GM19035 (cell line): ENCODE measurements around the gene DYNLT3.

Experiments
- ATAC-seq: cut with Tn5 transposase; IDR thresholded peaks from one replicate; pipeline ENCODE4 v1.9.1; 2021; ENCODE audit not compliant: unreplicated experiment

The DYNLT3 gene, protein sequence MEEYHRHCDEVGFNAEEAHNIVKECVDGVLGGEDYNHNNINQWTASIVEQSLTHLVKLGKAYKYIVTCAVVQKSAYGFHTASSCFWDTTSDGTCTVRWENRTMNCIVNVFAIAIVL

DNA sequence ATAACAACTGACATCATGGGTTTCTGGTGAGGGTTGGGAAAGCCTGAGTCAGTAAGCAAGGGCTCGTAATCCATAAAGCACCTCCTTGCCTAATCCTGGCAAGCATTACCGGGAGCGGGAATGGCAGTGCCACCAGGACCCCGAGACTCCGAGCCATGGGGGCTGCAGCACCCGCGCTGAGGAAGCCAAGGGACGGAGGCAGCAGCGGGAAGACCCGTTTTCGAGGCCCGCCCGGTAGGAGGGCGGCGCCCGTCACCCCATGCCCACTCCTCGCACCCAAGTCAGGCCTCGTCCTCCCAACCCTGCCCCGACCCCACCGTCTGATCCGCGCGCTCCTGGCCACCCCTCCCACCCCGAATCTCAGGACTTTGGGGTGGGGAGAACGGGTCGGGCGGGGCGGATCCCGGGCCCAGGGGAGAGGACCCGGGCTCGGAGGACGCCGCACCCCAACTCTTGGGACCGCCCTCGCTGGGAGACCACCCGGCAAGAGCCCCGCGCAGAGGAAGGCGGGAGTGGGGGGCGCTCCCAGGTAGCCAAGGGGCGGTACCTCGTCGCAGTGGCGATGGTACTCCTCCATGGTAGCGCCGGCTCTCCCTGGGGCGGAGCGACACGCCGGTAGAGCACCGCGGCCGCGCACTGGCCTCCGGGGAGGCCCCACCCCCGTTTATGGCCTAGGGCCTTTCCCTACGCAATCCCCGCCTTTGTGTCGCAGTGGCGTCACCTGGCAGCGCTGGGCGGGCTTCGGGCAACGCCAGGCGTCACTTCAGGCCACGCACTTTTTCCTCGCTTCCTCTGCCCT, at the start of gene DYNLT3:
Gene DYNLT3, minus strand, starts transcription at position 638 of the 799 bp plus-strand sequence. Its CDS starts 61 bp downstream, at position 577.
- ATAC-seq = peak; percentile 99

- ATAC-seq = no peak
These were observed 49.1 kb upstream of the DYNLT3 start for GRCh38 chrX:37896511-37896890.

DNA sequence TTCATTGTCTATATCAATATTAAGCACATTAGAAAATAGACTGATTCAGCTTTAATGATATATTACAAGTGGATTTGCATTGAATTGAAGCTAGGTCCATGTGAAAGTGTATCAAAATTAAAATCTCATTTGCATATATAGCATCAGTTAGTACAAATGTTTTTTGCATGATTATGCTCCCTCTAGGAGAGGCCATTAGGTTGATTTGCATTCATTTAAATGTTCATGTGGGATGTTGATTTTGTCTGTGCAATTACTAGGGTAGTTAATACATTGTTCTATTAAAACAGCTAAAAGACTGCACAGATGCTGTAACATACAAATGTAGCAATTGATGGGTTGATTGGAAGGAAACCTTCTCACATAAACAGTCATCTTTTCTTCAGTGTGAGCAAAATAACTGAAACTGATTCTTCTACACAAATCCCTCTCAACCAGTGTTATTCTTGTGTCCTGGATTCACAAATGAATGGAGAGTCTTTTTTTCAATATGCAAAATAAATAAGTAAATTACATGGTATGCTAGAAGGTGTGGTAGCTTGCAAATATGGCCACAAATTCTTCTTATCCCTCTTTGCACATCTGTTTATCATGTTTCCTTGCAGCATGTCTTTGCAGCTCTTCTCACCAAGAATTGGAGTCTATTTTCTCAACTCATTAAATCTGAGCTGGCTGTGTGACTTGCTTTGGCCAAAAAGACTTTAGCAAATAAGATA, 48.6 kb upstream of the DYNLT3 start:
- ATAC-seq = no peak

- ATAC-seq = no peak
These were observed 47.4 kb upstream of the DYNLT3 start for GRCh38 chrX:37894725-37895124.

GRCh38 chrX:37888010-37888409, 40.6 kb upstream of the DYNLT3 start:
- no peak for ATAC-seq

DNA sequence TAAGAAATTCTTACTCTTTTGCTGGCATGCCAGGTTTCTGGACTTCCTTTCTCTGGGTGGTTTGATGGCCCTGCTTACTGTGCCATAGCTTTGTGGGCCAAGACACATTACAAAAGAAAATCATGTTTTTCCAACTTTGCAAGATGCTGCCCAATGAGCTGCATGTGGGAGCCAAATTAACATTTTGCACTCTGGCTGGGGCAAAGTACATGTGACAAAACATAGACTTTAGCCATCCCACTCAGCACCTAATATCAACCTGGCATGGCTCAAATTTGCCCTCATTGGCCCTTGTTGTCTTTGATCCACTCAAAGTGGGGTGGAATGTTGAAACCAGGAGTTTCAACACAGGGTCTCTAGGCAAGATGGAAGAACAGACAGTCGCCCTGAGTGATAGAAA, 40.0 kb upstream of the DYNLT3 start:
- no peak for ATAC-seq

- ATAC-seq = no peak
These were observed 35.8 kb upstream of the DYNLT3 start for GRCh38 chrX:37883196-37883595.

DNA sequence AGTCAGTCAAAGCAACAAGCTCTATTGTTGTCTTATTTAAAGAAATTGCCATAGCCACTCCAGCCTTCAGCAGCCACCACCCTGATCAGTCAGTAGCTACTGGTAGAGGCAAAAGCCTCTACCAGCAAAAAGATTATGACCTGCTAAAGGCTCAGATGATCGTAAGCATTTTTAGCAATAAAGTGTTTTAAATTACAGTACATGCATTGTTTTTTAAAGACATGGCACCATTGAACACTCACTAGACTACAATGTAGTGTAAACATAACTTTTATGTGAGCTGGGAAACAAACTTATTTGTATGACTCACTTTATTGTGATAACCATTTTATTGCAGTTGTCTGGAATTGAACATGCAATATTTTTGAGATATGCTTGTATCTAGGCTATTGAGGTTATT, 32.3 kb upstream of the DYNLT3 start:
- no peak for ATAC-seq

DNA sequence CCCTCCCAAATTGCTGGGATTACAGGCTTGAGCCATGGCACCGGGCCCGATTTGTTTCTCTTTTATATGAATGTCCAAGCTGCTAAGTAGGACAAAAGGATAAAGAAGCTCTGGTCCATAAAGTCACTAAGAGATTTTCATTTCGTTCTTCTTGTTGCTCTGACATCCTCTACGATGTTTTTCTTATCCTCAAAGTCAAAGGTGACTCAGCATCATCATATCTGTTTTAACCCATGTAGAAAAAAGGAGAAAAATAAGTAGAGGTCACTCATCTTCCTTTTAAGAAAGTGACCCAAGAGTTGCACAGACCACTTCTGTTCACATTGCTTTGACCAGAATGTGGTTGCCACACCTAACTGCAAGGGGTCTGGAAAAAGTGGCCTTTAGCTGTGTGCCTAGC, 29.3 kb upstream of the DYNLT3 start:
- no peak for ATAC-seq

GRCh38 chrX:37875675-37876074, 28.3 kb upstream of the DYNLT3 start:
- no peak for ATAC-seq

- ATAC-seq = no peak
These were observed 25.8 kb upstream of the DYNLT3 start for GRCh38 chrX:37873220-37873619.

GRCh38 chrX:37872303-37872655, 24.9 kb upstream of the DYNLT3 start:
- no peak for ATAC-seq

DNA sequence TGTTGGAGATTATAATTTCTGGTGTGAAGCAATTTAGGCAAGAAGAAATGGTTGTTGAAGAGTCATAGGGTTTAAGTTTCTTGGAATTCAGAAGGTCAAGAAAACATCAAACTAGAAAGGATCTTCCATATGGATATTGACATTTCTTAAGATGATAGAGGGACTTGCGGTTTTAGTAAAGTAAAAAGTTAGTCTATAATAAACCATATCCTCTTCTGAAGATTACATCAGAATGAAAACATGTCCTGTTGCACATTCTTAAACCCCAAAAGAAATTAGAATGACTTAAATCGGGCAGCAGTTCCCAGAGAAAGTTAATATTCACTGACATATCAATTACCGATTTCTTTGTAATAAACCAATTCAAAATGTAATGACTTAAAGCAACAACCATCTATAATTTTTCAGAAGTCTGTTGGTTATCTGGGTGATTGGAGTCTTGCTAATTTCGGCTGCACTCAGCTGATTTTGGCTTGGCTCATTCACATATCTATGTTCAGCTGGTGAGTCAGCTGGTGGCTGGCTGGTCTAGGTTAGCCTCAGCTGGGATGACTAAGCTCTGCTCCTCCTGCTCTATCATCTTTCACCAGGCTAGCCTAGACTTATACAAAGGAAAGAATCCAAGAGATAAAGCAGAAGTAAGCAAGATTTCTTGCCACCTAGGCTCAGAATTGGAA, 24.4 kb upstream of the DYNLT3 start:
- ATAC-seq = no peak

DNA sequence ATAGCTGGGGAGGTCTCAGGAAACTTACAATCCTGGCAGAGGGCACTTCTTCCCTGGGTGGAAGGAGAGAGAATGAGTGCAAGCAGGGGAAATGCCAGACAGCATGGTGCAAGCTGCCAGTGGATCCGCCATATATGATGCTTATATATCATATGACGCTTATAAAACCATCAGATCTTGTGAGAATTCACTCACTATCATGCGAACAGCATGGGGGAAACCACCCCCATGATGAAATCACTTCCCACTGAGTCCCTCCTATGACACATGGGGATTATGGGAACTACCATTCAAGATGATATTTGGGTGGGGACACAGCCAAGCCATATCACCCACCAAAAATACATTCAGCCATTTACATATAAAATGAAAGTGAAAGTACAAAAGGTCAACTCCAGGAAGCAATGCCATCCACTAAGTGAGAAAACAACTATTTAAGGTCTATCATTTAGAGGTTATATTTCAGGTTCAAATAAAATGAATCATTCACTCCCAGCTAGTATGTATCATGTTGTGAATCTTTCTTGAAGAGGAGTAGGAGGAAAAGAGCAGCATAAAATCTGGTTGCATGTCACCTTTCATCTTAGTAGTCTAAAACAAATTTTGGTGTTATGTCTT, 20.3 kb upstream of the DYNLT3 start:
- no peak for ATAC-seq

DNA sequence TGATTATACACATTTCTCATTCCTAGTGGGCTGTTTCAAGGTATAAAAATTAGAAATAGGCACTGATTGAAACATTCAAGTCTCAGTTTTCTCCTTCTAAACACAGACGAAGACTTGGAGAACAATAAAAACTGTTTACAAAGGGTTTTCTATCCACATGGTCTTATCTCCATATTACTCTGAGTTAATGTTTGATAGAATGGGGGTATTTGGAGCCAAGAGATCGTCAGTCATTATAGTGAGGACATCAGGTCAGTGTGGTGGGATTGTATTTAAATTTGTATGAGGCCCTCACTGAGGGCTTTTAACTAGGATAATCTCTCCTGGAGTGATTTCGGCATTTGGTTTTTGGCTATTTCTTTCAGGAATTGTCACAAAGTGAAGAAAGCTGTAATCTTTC, 16.4 kb upstream of the DYNLT3 start:
- no peak for ATAC-seq

GRCh38 chrX:37862851-37863250, 15.5 kb upstream of the DYNLT3 start:
- ATAC-seq = no peak

DNA sequence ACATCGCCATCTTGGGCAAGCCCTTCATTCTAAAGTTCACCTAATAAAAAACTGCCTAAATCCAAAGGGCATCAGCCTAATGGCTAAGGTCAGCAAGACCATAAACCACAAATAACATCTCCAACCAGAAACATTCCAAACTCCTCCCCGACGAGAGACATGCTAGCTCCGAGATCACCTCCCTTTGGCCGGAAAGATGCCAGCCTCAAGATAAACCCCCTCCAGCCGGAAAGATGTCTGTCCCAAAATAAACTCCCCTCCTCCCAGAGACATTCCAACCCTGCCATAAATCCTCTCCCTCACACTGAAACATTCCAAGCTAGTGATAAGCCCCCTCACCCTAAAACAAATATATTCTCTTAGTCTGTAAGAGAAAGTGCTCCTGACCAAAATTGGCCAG, 13.3 kb upstream of the DYNLT3 start:
- ATAC-seq = no peak

DNA sequence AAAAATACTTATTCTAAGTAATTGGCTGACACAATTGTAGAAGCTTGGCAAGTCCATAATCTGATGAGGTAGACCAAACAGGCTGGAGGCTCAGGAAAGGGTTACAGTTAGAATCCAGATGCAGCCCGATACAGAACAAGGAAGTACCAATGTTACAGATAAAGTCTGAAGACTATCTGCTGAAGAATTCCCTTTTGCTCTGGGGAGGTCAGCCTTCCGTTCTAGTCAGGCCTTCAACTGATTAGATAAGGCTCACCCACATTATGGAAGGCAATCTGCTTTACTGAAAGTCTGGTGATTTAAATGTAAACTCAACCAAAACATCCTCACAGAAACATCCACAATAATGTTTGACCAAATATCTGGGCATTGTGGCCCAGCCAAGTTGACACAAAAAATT, 7.4 kb upstream of the DYNLT3 start:
- ATAC-seq = no peak

GRCh38 chrX:37854148-37854547, 6.8 kb upstream of the DYNLT3 start:
- ATAC-seq = no peak

GRCh38 chrX:37847733-37848197, 394 bp upstream of the DYNLT3 start:
- peak; percentile 21 for ATAC-seq

DNA sequence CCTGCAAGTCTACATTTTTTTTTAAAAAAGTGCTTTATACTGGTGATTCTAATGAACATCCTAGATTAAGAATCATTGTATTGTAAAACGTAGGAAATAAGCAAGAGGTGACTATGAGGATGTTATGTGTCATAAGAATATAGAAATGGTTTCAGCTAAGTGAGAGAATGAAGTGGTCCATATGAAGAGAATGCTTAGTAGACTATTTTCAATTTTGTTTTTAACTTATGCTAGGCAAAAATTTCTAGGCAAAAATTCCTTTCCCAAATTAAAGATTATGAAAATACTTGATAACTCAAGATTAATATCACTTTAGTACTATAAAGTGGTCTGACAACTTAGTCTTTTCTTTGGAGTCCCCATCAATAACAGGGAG, 825 bp downstream of the DYNLT3 start:
- no peak for ATAC-seq
